Endothelial cell of umbilical vein (primary cell): ENCODE measurements around the gene OSGIN1. TPM values are rescaled to one million over a fixed set of nuclear protein-coding genes. Genes with fewer than 3 reads are reported as not detected.

Experiments used
- BruUV-seq: library from RNA; stranded (reverse); fragments of 400-500 nt; replicated peaks from 2 replicates; lab custom pipeline; 2021; lab: Mats Ljungman, UMichigan
- CTCF ChIA-PET: fragments of 300-600, 350-600 bp; sonication (Branson Sonifier 250); formaldehyde crosslinking; loops from one replicate; lab custom pipeline; 2021; ENCODE audit warnings: antibody characterized with exemption, inconsistent platforms; lab: Charles Lee
- POLR2A ChIA-PET: fragments of 300-600, 350-600 bp; sonication (Branson Sonifier 250); formaldehyde crosslinking; loops from one replicate; lab custom pipeline; 2021; ENCODE audit warnings: antibody characterized with exemption, inconsistent platforms; lab: Charles Lee
- DNase-seq: peaks from one replicate; pipeline ENCODE4 v3.0.0-alpha.2; 2011; ENCODE audit warnings: low read depth, low spot score
- FAIRE-seq: peaks from 2 replicates; lab custom pipeline; 2011; peaks lifted over from hg19 to GRCh38; lab: Jason Lieb, UNC
- H2AFZ ChIP-seq: 2 replicates; pipeline ENCODE4 v1.6.0; 2012; ENCODE audit warnings: low read depth, low read length, control low read depth, inconsistent platforms
- H3K27ac ChIP-seq: 2 replicates; pipeline ENCODE4 v1.5.1; 2011; ENCODE audit warnings: low read depth, mild to moderate bottlenecking, control low read depth, low read length, moderate library complexity; ENCODE audit not compliant: insufficient read depth
- H3K27me3 ChIP-seq, 2 experiments: 2 replicates each; pipeline versions ENCODE4 v1.6.0 to v1.6.1; 2011; ENCODE audit warnings: low read length in 2 of 2, mixed read lengths in 1 of 2; ENCODE audit not compliant: control insufficient read depth in 2 of 2, insufficient read depth in 2 of 2
- H3K36me3 ChIP-seq, 2 experiments: 2 replicates in 1 of 2; 3 replicates in 1 of 2; pipeline ENCODE4 v1.5.1; 2011; ENCODE audit warnings: low read length in 2 of 2, mild to moderate bottlenecking in 1 of 2, moderate library complexity in 1 of 2; ENCODE audit not compliant: control insufficient read depth in 2 of 2, insufficient read depth in 2 of 2; ENCODE audit errors: extremely low read depth in 1 of 2
- H3K4me1 ChIP-seq: 3 replicates; pipeline ENCODE4 v1.5.1; 2011; ENCODE audit warnings: mild to moderate bottlenecking, low read length; ENCODE audit not compliant: control insufficient read depth, insufficient read depth; ENCODE audit errors: extremely low read depth
- H3K4me2 ChIP-seq: 2 replicates; pipeline ENCODE4 v1.6.1; 2011; ENCODE audit warnings: low read length, control low read depth, mixed read lengths; ENCODE audit not compliant: insufficient read depth
- H3K4me3 ChIP-seq, 3 experiments: fragments of 200-600 bp in 1 of 3; sonication (generic), shearing (Covaris generic) in 1 of 3; replicated peaks in 1 of 3; 2 replicates each; pipeline ENCODE4 v1.5.1; 2011 to 2016; ENCODE audit warnings: control low read depth in 3 of 3, low read length in 3 of 3, mild to moderate bottlenecking in 2 of 3, inconsistent platforms in 1 of 3, low read depth in 1 of 3, moderate library complexity in 1 of 3; ENCODE audit not compliant: insufficient read depth in 1 of 3
- H3K79me2 ChIP-seq: 2 replicates; pipeline ENCODE4 v1.6.0; 2012; ENCODE audit warnings: low read length, inconsistent platforms; ENCODE audit not compliant: control insufficient read depth, insufficient read depth
- H3K9ac ChIP-seq: replicated peaks from 2 replicates; pipeline ENCODE3; 2011; ENCODE audit warnings: low read length, control low read depth; ENCODE audit not compliant: insufficient read depth; ENCODE audit errors: extremely low read depth
- H3K9me1 ChIP-seq: replicated peaks from 3 replicates; pipeline ENCODE4 v1.6.0; 2011; ENCODE audit warnings: mild to moderate bottlenecking, low read length; ENCODE audit not compliant: control insufficient read depth, insufficient read depth; ENCODE audit errors: extremely low read depth
- H3K9me3 ChIP-seq: replicated peaks from 2 replicates; pipeline ENCODE4 v1.5.1; 2012; ENCODE audit warnings: low read length, inconsistent platforms; ENCODE audit not compliant: control insufficient read depth, insufficient read depth
- H4K20me1 ChIP-seq: replicated peaks from 2 replicates; pipeline ENCODE3; 2011; ENCODE audit warnings: mild to moderate bottlenecking, low read length; ENCODE audit not compliant: control insufficient read depth, insufficient read depth; ENCODE audit errors: extremely low read depth
- EZH2 ChIP-seq: IDR thresholded peaks from 2 replicates; pipeline ENCODE4 v1.6.1; 2012; ENCODE audit warnings: borderline replicate concordance, low read depth, mild to moderate bottlenecking, moderate library complexity, low read length, inconsistent platforms; ENCODE audit not compliant: severe bottlenecking
- FOS ChIP-seq: IDR thresholded peaks from 2 replicates; pipeline ENCODE4 v1.6.1; 2011; ENCODE audit warnings: mild to moderate bottlenecking, low read length, moderate library complexity, borderline replicate concordance; ENCODE audit not compliant: insufficient read depth
- GATA2 ChIP-seq: IDR thresholded peaks from 2 replicates; pipeline ENCODE4 v1.7.0; 2011; ENCODE audit warnings: low read depth, mild to moderate bottlenecking, moderate library complexity, mixed read lengths, low read length; ENCODE audit not compliant: insufficient read length, insufficient read depth
- JUN ChIP-seq: IDR thresholded peaks from 2 replicates; pipeline ENCODE4 v1.6.1; 2011; ENCODE audit warnings: borderline replicate concordance, low read depth; ENCODE audit not compliant: insufficient read length, insufficient read depth
- MYC ChIP-seq: IDR thresholded peaks from one replicate; pipeline ENCODE4 v1.6.1; 2011; ENCODE audit warnings: mild to moderate bottlenecking, low read depth, low read length
- POLR2A ChIP-seq: IDR thresholded peaks from 2 replicates; pipeline ENCODE4 v1.6.1; 2012; ENCODE audit warnings: low read depth, mild to moderate bottlenecking, control low read depth, low read length
- POLR2AphosphoS5 ChIP-seq: IDR thresholded peaks from 2 replicates; pipeline ENCODE4 v1.6.1; 2012; ENCODE audit warnings: low read depth, mild to moderate bottlenecking, control low read depth, low read length, moderate library complexity; ENCODE audit not compliant: insufficient read depth
- dilution Hi-C: fragments of 300-500 bp; cut with MboI; formaldehyde crosslinking; loops from one replicate; pipeline ENCODE4 v1.15.0; 2019; ENCODE audit warnings: low sequenced_read_pairs; ENCODE audit not compliant: extremely low pct_ligation_motif_present
- intact Hi-C: fragments of 100-400 bp; cut with micrococcal nuclease; formaldehyde crosslinking; loops from one replicate; pipeline ENCODE4 v1.10.0; 2022
- polyA plus RNA-seq, 4 experiments: library from polyadenylated mRNA; depleted of rRNA in 3 of 4; stranded (reverse) in 3 of 4; unstranded in 1 of 4; fragments of >200 nt; gene quantifications; 2 replicates each; pipeline versions ENCODE4 v1.2.1 to v1.2.3, GENCODE V29; 2011 to 2012; ENCODE audit warnings: missing spikeins in 1 of 4
- total RNA-seq: library from RNA; stranded (reverse); gene quantifications from 2 replicates; pipeline ENCODE4 v1.2.3, GENCODE V29; 2021
- TF ChIP-seq, protein P1 (sequence below): IDR thresholded peaks from 2 replicates; pipeline ENCODE4 v1.6.1; 2011; ENCODE audit not compliant: insufficient read depth, insufficient read length
- TF ChIP-seq, protein P2 (sequence below), 2 donors: IDR thresholded peaks; 1 replicate in 1 of 2; 2 replicates in 1 of 2; pipeline ENCODE4 v1.5.1; 2011; ENCODE audit warnings: low read length in 2 of 2, mild to moderate bottlenecking in 2 of 2, moderate library complexity in 2 of 2, control low read depth in 1 of 2, inconsistent platforms in 1 of 2, low read depth in 1 of 2; ENCODE audit not compliant: insufficient read depth in 1 of 2; ENCODE audit errors: extremely low read depth in 1 of 2

The OSGIN1 gene
- total and polyA plus RNA-seq, 2 donors (not counting 3 experiments of a cell fraction or from before 2014, with no cell fraction given): 9.2 to 11.0 TPM

GRCh38 chr16:83990492-83990891 lies 37.5 kb downstream of the OSGIN1 start:
- DNase-seq (no peak), FAIRE-seq (no peak)
- dilution Hi-C loops (no loop called here), intact Hi-C loops (no loop called here)
- no peak overlapping the region for H3K4me3 ChIP-seq
- ChIA-PET POLR2A (no interaction called here), CTCF (no interaction called here)
- BruUV-seq: no TSS peak
- H3K9me1 ChIP-seq: no peaks in the 10 kb centered on the region
- no peaks in the 10 kb centered on the region for H3K9me3 ChIP-seq
- no peak overlapping the region for H2AFZ ChIP-seq
- no peaks in the 10 kb centered on the region for H3K79me2 ChIP-seq
- no peaks in the 10 kb centered on the region for H3K4me1 ChIP-seq
- H3K9ac ChIP-seq: no peak overlapping the region
- no peak for TF ChIP-seq GATA2
- TF ChIP-seq MYC: no peak
- TF ChIP-seq FOS: no peak
- TF ChIP-seq EZH2: no peak
- TF ChIP-seq, protein P1, sequence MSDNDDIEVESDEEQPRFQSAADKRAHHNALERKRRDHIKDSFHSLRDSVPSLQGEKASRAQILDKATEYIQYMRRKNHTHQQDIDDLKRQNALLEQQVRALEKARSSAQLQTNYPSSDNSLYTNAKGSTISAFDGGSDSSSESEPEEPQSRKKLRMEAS: no peak
- no peak for TF ChIP-seq POLR2A
- TF ChIP-seq POLR2AphosphoS5: no peak
- no peak for TF ChIP-seq JUN
- TF ChIP-seq, protein P2, sequence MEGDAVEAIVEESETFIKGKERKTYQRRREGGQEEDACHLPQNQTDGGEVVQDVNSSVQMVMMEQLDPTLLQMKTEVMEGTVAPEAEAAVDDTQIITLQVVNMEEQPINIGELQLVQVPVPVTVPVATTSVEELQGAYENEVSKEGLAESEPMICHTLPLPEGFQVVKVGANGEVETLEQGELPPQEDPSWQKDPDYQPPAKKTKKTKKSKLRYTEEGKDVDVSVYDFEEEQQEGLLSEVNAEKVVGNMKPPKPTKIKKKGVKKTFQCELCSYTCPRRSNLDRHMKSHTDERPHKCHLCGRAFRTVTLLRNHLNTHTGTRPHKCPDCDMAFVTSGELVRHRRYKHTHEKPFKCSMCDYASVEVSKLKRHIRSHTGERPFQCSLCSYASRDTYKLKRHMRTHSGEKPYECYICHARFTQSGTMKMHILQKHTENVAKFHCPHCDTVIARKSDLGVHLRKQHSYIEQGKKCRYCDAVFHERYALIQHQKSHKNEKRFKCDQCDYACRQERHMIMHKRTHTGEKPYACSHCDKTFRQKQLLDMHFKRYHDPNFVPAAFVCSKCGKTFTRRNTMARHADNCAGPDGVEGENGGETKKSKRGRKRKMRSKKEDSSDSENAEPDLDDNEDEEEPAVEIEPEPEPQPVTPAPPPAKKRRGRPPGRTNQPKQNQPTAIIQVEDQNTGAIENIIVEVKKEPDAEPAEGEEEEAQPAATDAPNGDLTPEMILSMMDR (IDR thresholded peaks at IDR 0.05; ENCODE audit: extremely low read depth in 1 of 2, insufficient read depth in 1 of 2, low read depth in 1 of 2, low read length in 2 of 2): no peak
- H3K27me3 ChIP-seq: peaks cover 8 to 12% of the 10 kb centered on the region in 2 experiments
- H3K4me2 ChIP-seq: no peak overlapping the region
- H3K27ac ChIP-seq: no peak overlapping the region
- no peaks in the 10 kb centered on the region for H4K20me1 ChIP-seq
- H3K36me3 ChIP-seq: no peaks in the 10 kb centered on the region
